ENCODE measurements around the gene ATP5F1D.

DNA sequence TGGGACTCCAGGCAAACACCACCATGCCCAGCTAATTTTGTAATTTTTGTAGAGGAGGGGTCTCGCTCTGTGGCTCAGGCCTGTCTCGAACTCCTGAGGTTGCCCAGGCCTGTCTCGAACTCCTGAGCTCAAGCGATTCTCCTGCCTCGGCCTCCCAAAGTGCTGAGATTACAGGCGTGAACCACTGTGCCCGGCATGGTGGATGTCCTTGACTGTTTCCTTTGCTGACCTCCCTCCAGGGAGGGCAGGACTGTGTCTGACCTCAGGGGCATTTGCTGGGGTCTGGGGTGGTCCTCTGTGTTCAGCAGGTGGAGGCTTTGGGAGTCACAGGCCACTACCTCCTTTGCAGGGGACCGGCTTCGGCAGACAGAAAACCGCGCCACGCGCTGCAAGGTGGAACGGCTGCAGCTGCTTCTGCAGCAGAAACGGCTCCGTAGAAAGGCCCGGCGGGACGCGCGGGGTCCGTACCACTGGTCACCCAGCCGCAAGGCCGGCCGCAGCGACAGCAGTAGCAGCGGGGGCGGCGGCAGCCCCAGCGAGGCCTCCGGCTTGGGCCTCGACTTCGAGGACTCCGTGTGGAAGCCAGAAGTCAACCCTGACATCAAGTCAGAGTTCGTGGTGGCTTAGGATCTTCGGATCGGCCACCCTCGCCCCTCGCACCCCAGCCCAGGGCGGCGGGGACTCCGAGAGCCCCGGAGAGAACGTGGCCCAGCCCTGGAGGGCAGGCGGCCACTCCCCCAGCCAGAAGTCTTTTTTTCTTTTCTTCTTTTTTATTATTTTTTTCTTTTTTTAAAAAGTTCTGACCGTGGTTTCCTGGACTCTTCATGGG is 15.3 kb downstream of the ATP5F1D start:
- TF ChIP-seq CTCF (IDR thresholded peaks at IDR 0.05; ENCODE audit: low read depth, low read length) (no peak), POLR2A (IDR thresholded peaks at IDR 0.05; ENCODE audit: extremely low read depth, insufficient read length) (no peak), MAX (IDR thresholded peaks at IDR 0.05; ENCODE audit: low read depth, low read length) (no peak), MYC (IDR thresholded peaks at IDR 0.05; ENCODE audit: low read depth, low read length) (no peak)

Data from NB4 (cell line).